Gastroesophageal sphincter (tissue), 4 donors: Measurements from ENCODE around the gene FOXI3. TPM values are rescaled to one million over a fixed set of nuclear protein-coding genes. Genes with fewer than 3 reads are reported as not detected.

ENCODE experiments used
- ATAC-seq: fragments of 150-250 bp; one replicate; pipeline ENCODE4 v1.9.1; 2016; ENCODE audit warnings: mild to moderate bottlenecking, moderate library complexity
- H3K27ac ChIP-seq, 4 donors: fragments of 200-600 bp; sonication (generic) in 3 of 4; 1 replicate in 3 of 4; 2 replicates in 1 of 4; pipeline ENCODE4 v1.5.1; 2016 to 2019
- H3K27me3 ChIP-seq: fragments of 200-600 bp; sonication (generic); one replicate; pipeline ENCODE4 v1.5.1; 2019
- H3K36me3 ChIP-seq, 2 donors: fragments of 200-600 bp; sonication (generic); one replicate each; pipeline ENCODE4 v1.5.1; 2019; ENCODE audit warnings: control low read depth in 1 of 2
- H3K4me1 ChIP-seq, 3 donors: fragments of 200-600 bp; sonication (generic); 1 replicate in 2 of 3; 2 replicates in 1 of 3; pipeline ENCODE4 v1.5.1; 2016 to 2019; ENCODE audit warnings: control low read depth in 2 of 3
- H3K4me3 ChIP-seq, 2 donors: fragments of 200-600 bp; sonication (generic); one replicate each; pipeline ENCODE4 v1.5.1; 2019; ENCODE audit warnings: mild to moderate bottlenecking in 1 of 2, moderate library complexity in 1 of 2
- H3K9me3 ChIP-seq, 3 donors: fragments of 200-600 bp; sonication (generic); one replicate each; pipeline ENCODE4 v1.5.1; 2017 to 2019; ENCODE audit warnings: control low read depth in 2 of 3
- CTCF ChIP-seq, 4 experiments: fragments of 200-600 bp in 2 of 4; fragments of 450-650 bp in 2 of 4; sonication (generic) in 1 of 4; IDR thresholded peaks; one replicate each; pipeline ENCODE4 v1.5.1; 2017 to 2019; ENCODE audit warnings: antibody characterized with exemption in 4 of 4, mild to moderate bottlenecking in 2 of 4, moderate library complexity in 2 of 4
- EP300 ChIP-seq: sonication (generic); formaldehyde crosslinking; IDR thresholded peaks from one replicate; pipeline ENCODE4 v1.6.1; 2017; ENCODE audit warnings: antibody characterized with exemption, mild to moderate bottlenecking
- POLR2A ChIP-seq, 2 donors: fragments of 450-650 bp; IDR thresholded peaks; one replicate each; pipeline ENCODE4 v1.6.1; 2017; ENCODE audit warnings: antibody characterized with exemption in 2 of 2, mild to moderate bottlenecking in 2 of 2, moderate library complexity in 1 of 2
- POLR2AphosphoS5 ChIP-seq: sonication (generic); formaldehyde crosslinking; IDR thresholded peaks from one replicate; pipeline ENCODE4 v1.6.1; 2017; ENCODE audit warnings: antibody characterized with exemption
- WGBS, 2 donors: methylation state at CpG; one replicate each; pipeline ENCODE4 v1.1.5; 2018; ENCODE audit warnings: low coverage in 1 of 2; 5-methylcytosine and 5-hydroxymethylcytosine counted together
- total RNA-seq, 4 donors: library from RNA; depleted of rRNA; stranded (reverse); fragments of >200 nt; gene quantifications; one replicate each; pipeline ENCODE4 v1.1.0, GENCODE V29; 2016

FOXI3 gene
- total RNA-seq, 4 donors from 2014 or later = not detected

- Histone ChIP-seq H3K4me3 (no peak overlapping the region), H3K27me3 (peaks cover 82% of the 10 kb centered on the region), H3K4me1 (peaks cover 0 to 16% (median 0%) of the 10 kb centered on the region in 3 donors), H3K36me3 (no peaks in the 10 kb centered on the region), H3K9me3 (no peaks in the 10 kb centered on the region), H3K27ac (no peak overlapping the region)
- TF ChIP-seq CTCF (IDR thresholded peaks at IDR 0.05) = no peak
- no peak for TF ChIP-seq POLR2AphosphoS5
- TF ChIP-seq POLR2A (IDR thresholded peaks at IDR 0.05) = no peak
- no peak for TF ChIP-seq EP300
- 75% methylated on average over 3 of the region's 8 CpGs; no CpG with 5 or more reads in 1 of the 2 donors for WGBS, 2 donors
- ATAC-seq = no peak
Measured at GRCh38 chr2:88448248-88448647, 4.2 kb downstream of the FOXI3 start.

GRCh38 chr2:88443353-88443938 lies 9.0 kb downstream of the FOXI3 start:
- Histone ChIP-seq H3K36me3 (no peaks in the 10 kb centered on the region), H3K27me3 (peaks cover 63% of the 10 kb centered on the region), H3K4me3 (no peak overlapping the region), H3K4me1 (no peaks in the 10 kb centered on the region), H3K27ac (no peak overlapping the region), H3K9me3 (no peaks in the 10 kb centered on the region)
- no peak for ATAC-seq
- 37 to 63% methylated on average over 1 to 2 of the region's 4 CpGs for WGBS, 2 donors
- no peak for TF ChIP-seq POLR2AphosphoS5
- TF ChIP-seq EP300 = no peak
- no peak for TF ChIP-seq CTCF (IDR thresholded peaks at IDR 0.05)
- TF ChIP-seq POLR2A (IDR thresholded peaks at IDR 0.05) = no peak

- TF ChIP-seq CTCF (IDR thresholded peaks at IDR 0.05) (no peak), POLR2A (IDR thresholded peaks at IDR 0.05) (no peak)
- 83% methylated on average over 1 of the region's 4 CpGs; no CpG with 5 or more reads in 1 of the 2 donors for WGBS, 2 donors
- Histone ChIP-seq H3K4me3 (no peak overlapping the region), H3K27me3 (peaks cover 55% of the 10 kb centered on the region), H3K9me3 (no peaks in the 10 kb centered on the region), H3K36me3 (no peaks in the 10 kb centered on the region), H3K4me1 (no peaks in the 10 kb centered on the region), H3K27ac (no peak overlapping the region)
- ATAC-seq = no peak
Measured at GRCh38 chr2:88442473-88442872, 10.0 kb downstream of the FOXI3 start.

GRCh38 chr2:88442061-88442460 lies 10.4 kb downstream of the FOXI3 start:
- TF ChIP-seq POLR2A (IDR thresholded peaks at IDR 0.05) (no peak), POLR2AphosphoS5 (no peak), EP300 (no peak), CTCF (IDR thresholded peaks at IDR 0.05) (no peak)
- no peaks in the 10 kb centered on the region for H3K4me1 ChIP-seq
- H3K36me3 ChIP-seq = no peaks in the 10 kb centered on the region
- H3K27me3 ChIP-seq = peaks cover 55% of the 10 kb centered on the region
- H3K9me3 ChIP-seq = no peaks in the 10 kb centered on the region
- no peak overlapping the region for H3K4me3 ChIP-seq
- ATAC-seq = no peak
- 75 to 84% methylated on average over 2 to 4 of the region's 5 CpGs for WGBS, 2 donors
- H3K27ac ChIP-seq = no peak overlapping the region

- TF ChIP-seq POLR2A (IDR thresholded peaks at IDR 0.05) (no peak), EP300 (no peak), POLR2AphosphoS5 (no peak), CTCF (IDR thresholded peaks at IDR 0.05) (no peak)
- Histone ChIP-seq H3K27me3 (peaks cover 28% of the 10 kb centered on the region), H3K9me3 (peaks cover 0 to 13% (median 0%) of the 10 kb centered on the region in 3 donors), H3K36me3 (no peaks in the 10 kb centered on the region), H3K27ac (no peak overlapping the region), H3K4me1 (no peaks in the 10 kb centered on the region), H3K4me3 (no peak overlapping the region)
- no peak for ATAC-seq
- 81 to 83% methylated on average over 4 of the region's 4 CpGs for WGBS, 2 donors
Measured at GRCh38 chr2:88437010-88437409, 15.5 kb downstream of the FOXI3 start.
